K562 (cell line): ENCODE results near the gene IFNA14. TPM values are rescaled to one million over a fixed set of nuclear protein-coding genes. Genes with fewer than 3 reads are reported as not detected.

ENCODE experiments used
- ATAC-seq: fragments of 200-7000 bp; cut with Tn5 transposase; 3 replicates; pipeline ENCODE4 v1.9.1; 2020; ENCODE audit warnings: moderate library complexity
- BruUV-seq: library from RNA; stranded (reverse); fragments of 400-500 nt; replicated peaks from 2 replicates; lab custom pipeline; 2021; lab: Mats Ljungman, UMichigan
- CTCF ChIA-PET: fragments of 300-600 bp; formaldehyde crosslinking; extraction: SDS; loops from one replicate; lab custom pipeline; 2021; ENCODE audit warnings: low intra/inter-chr PET ratio; lab: Yijun Ruan, JAX
- POLR2A ChIA-PET: fragments of 300-600, 350-650 bp; sonication (Branson Sonifier 250); formaldehyde crosslinking; extraction: SDS; loops from one replicate; lab custom pipeline; 2021; ENCODE audit warnings: antibody characterized with exemption, inconsistent platforms; lab: Yijun Ruan, JAX
- DNase-seq, 4 experiments: peaks; one replicate each; pipeline versions ENCODE4 v3.0.0 to v3.0.0-alpha.2; 2011 to 2018; ENCODE audit warnings: low spot score in 3 of 4, mixed read lengths in 3 of 4; ENCODE audit errors: extremely low read depth in 1 of 4
- FAIRE-seq: peaks from 2 replicates; lab custom pipeline; 2011; peaks lifted over from hg19 to GRCh38; lab: Jason Lieb, UNC
- H2AFZ ChIP-seq: 2 replicates; pipeline ENCODE4 v1.6.0; 2011; ENCODE audit warnings: low read depth, low read length, control low read depth, inconsistent platforms
- H3K27ac ChIP-seq: fragments of 200-600 bp; 3 replicates; pipeline ENCODE4 v1.8.0; 2011; ENCODE audit warnings: low read depth, mild to moderate bottlenecking, control low read depth, inconsistent platforms, low read length, moderate library complexity, mixed read lengths; ENCODE audit errors: extremely low read depth
- H3K27me3 ChIP-seq, 2 experiments: fragments of 300-600 bp in 1 of 2; 2 replicates in 1 of 2; 3 replicates in 1 of 2; pipeline versions ENCODE4 v1.6.0 to v1.8.0; 2011; ENCODE audit warnings: inconsistent platforms in 2 of 2, low read length in 2 of 2, mild to moderate bottlenecking in 1 of 2, mixed read lengths in 1 of 2, moderate library complexity in 1 of 2; ENCODE audit not compliant: control insufficient read depth in 2 of 2, insufficient read depth in 2 of 2
- H3K36me3 ChIP-seq: fragments of 300-600 bp; 3 replicates; pipeline ENCODE4 v1.8.0; 2011; ENCODE audit warnings: mild to moderate bottlenecking, low read length, inconsistent platforms; ENCODE audit not compliant: control insufficient read depth, insufficient read depth
- H3K4me1 ChIP-seq, 2 experiments: fragments of 200-600 bp in 1 of 2; replicated peaks in 1 of 2; 2 replicates in 1 of 2; 3 replicates in 1 of 2; pipeline versions ENCODE4 v1.5.1 to v1.8.0; 2011; ENCODE audit warnings: inconsistent platforms in 2 of 2, low read length in 2 of 2, mild to moderate bottlenecking in 1 of 2, mixed read lengths in 1 of 2, moderate library complexity in 1 of 2; ENCODE audit not compliant: control insufficient read depth in 2 of 2, insufficient read depth in 2 of 2
- H3K4me2 ChIP-seq: 2 replicates; pipeline ENCODE4 v1.6.1; 2011; ENCODE audit warnings: low read length, control low read depth, inconsistent platforms, mixed read lengths; ENCODE audit not compliant: insufficient read depth
- H3K4me3 ChIP-seq: fragments of 200-600 bp; sonication (generic), shearing (Covaris generic); 2 replicates; pipeline ENCODE4 v1.5.1; 2016; ENCODE audit warnings: control low read depth, inconsistent platforms
- H3K79me2 ChIP-seq: fragments of 200-600 bp; 3 replicates; pipeline ENCODE4 v1.8.0; 2011; ENCODE audit warnings: low read length, inconsistent platforms; ENCODE audit not compliant: control insufficient read depth, insufficient read depth
- H3K9ac ChIP-seq, 2 experiments: 2 replicates each; pipeline versions ENCODE4 v1.6.0 to v1.6.1; 2011; ENCODE audit warnings: low read depth in 2 of 2, low read length in 2 of 2, control low read depth in 1 of 2, inconsistent platforms in 1 of 2, mild to moderate bottlenecking in 1 of 2, mixed read lengths in 1 of 2; ENCODE audit not compliant: insufficient read depth in 1 of 2
- H3K9me1 ChIP-seq: one replicate; pipeline ENCODE4 v1.6.0; 2011; ENCODE audit warnings: inconsistent platforms, mild to moderate bottlenecking, low read length, moderate library complexity; ENCODE audit not compliant: control insufficient read depth, insufficient read depth
- H3K9me3 ChIP-seq: replicated peaks from 2 replicates; pipeline ENCODE4 v1.5.1; 2011; ENCODE audit warnings: low read depth, low read length, inconsistent platforms; ENCODE audit not compliant: control insufficient read depth, insufficient read depth
- H4K20me1 ChIP-seq: replicated peaks from 2 replicates; pipeline ENCODE4 v1.6.1; 2011; ENCODE audit warnings: low read length, inconsistent platforms, mixed read lengths; ENCODE audit not compliant: control insufficient read depth, insufficient read depth
- BRF1 ChIP-seq: IDR thresholded peaks from 3 replicates; pipeline ENCODE4 v1.6.1; 2011; ENCODE audit warnings: borderline replicate concordance, mild to moderate bottlenecking; ENCODE audit not compliant: insufficient read length; ENCODE audit errors: extremely low read depth
- CTBP1 ChIP-seq: fragments of 450-650 bp; IDR thresholded peaks from 2 replicates; pipeline ENCODE4 v1.6.1; 2016; ENCODE audit warnings: borderline replicate concordance
- GABPA ChIP-seq: fragments of 200-800 bp; sonication (Bioruptor generic); conservative IDR thresholded peaks from 2 replicates; pipeline ENCODE4 v1.6.1; 2016; ENCODE audit warnings: low read depth, missing genetic modification characterization, missing compliant biosample characterization
- HDGF ChIP-seq: fragments of 450-650 bp; IDR thresholded peaks from 2 replicates; pipeline ENCODE4 v1.6.1; 2016
- JUNB ChIP-seq: fragments of 450-650 bp; formaldehyde crosslinking; conservative IDR thresholded peaks from 2 replicates; pipeline ENCODE4 v1.4.0; 2020; ENCODE audit warnings: mild to moderate bottlenecking
- NCOA6 ChIP-seq: fragments of 450-650 bp; IDR thresholded peaks from 2 replicates; pipeline ENCODE4 v1.6.1; 2017; ENCODE audit warnings: mild to moderate bottlenecking
- NR4A1 ChIP-seq, 2 experiments: fragments of 250-450 bp in 1 of 2; fragments of 450-650 bp in 1 of 2; sonication (Bioruptor Pico) in 1 of 2; IDR thresholded peaks; 2 replicates each; pipeline versions ENCODE4 v1.4.0 to v1.6.1; 2016 to 2020; ENCODE audit warnings: mild to moderate bottlenecking in 2 of 2, missing compliant biosample characterization in 1 of 2, missing genetic modification characterization in 1 of 2, moderate library complexity in 1 of 2
- POLR2G ChIP-seq: fragments of 200-400 bp; formaldehyde crosslinking; IDR thresholded peaks from 2 replicates; pipeline ENCODE4 v1.6.1; 2017; ENCODE audit warnings: low read depth, mild to moderate bottlenecking, antibody characterized with exemption, low read length, moderate library complexity
- PRPF4 ChIP-seq: fragments of 200-400 bp; formaldehyde crosslinking; IDR thresholded peaks from one replicate; pipeline ENCODE4 v1.6.1; 2017; ENCODE audit warnings: low read length, low read depth, mild to moderate bottlenecking; ENCODE audit not compliant: insufficient read depth, poor library complexity, severe bottlenecking
- SMARCA5 ChIP-seq: fragments of 450-650 bp; IDR thresholded peaks from 2 replicates; pipeline ENCODE4 v1.6.1; 2016
- SMARCE1 ChIP-seq: fragments of 450-650 bp; IDR thresholded peaks from 2 replicates; pipeline ENCODE4 v1.7.1; 2016; ENCODE audit warnings: mild to moderate bottlenecking
- YBX1 ChIP-seq: fragments of 450-650 bp; IDR thresholded peaks from 2 replicates; pipeline ENCODE4 v1.7.1; 2016; ENCODE audit warnings: mild to moderate bottlenecking
- ZBTB33 ChIP-seq: sonication (generic); formaldehyde crosslinking; IDR thresholded peaks from 2 replicates; pipeline ENCODE4 v1.8.1; 2023; ENCODE audit warnings: mild to moderate bottlenecking, missing genetic modification reagents
- ZNF274 ChIP-seq: IDR thresholded peaks from 2 replicates; pipeline ENCODE4 v1.6.1; 2011; ENCODE audit warnings: low read depth, mild to moderate bottlenecking, low read length, moderate library complexity, borderline replicate concordance
- ZNF282 ChIP-seq: sonication (generic); formaldehyde crosslinking; IDR thresholded peaks from 2 replicates; pipeline ENCODE4 v1.8.1; 2023; ENCODE audit warnings: missing genetic modification reagents
- ZNF561 ChIP-seq: fragments of 450-650 bp; formaldehyde crosslinking; conservative IDR thresholded peaks from 2 replicates; pipeline ENCODE4 v1.4.0; 2020; ENCODE audit warnings: mild to moderate bottlenecking, moderate library complexity
- WGBS: fragments of 100-300 bp; shearing (Covaris generic); methylation state at CpG from one replicate; pipeline ENCODE4 v1.1.6; 2016; ENCODE audit warnings: low coverage, mixed read lengths; ENCODE audit not compliant: insufficient coverage; ENCODE audit errors: missing lambda C conversion rate; 5-methylcytosine and 5-hydroxymethylcytosine counted together
- in situ Hi-C: fragments of 300-500 bp; cut with MboI; formaldehyde crosslinking; loops from 4 replicates; pipeline ENCODE4 v1.15.0; 2018; ENCODE audit warnings: inconsistent platforms, mixed read lengths
- intact Hi-C: fragments of 100-400 bp; cut with micrococcal nuclease; formaldehyde crosslinking; loops from 2 replicates; pipeline ENCODE4 v1.14.2; 2022
- polyA plus RNA-seq, 8 experiments: library from polyadenylated mRNA; depleted of rRNA in 4 of 8; stranded (reverse) in 5 of 8; unstranded in 3 of 8; fragments of >200 nt; fragmentation: Nextera tagmentation in 2 of 8; fragmentation: Illumina TruSeq in 1 of 8; extraction: Ambion mirVana in 2 of 8; extraction: Trizol in 1 of 8; gene quantifications; 2 replicates each; pipeline versions ENCODE4 v1.2.1 to v1.2.3, GENCODE V29; 2011 to 2014; ENCODE audit warnings: inconsistent platforms in 1 of 8, missing spikeins in 1 of 8
- total RNA-seq, 7 experiments: library from RNA; depleted of rRNA in 6 of 7; stranded (reverse); fragments of >200 nt in 6 of 7; fragmentation: Illumina TruSeq in 2 of 7; extraction: Trizol in 2 of 7; gene quantifications; 2 replicates each; pipeline versions ENCODE4 v1.2.1 to v1.2.3, GENCODE V29; 2011 to 2021; ENCODE audit warnings: low replicate concordance in 1 of 7

IFNA14 gene
- total and polyA plus RNA-seq, 9 of the 15 experiments (the other 6 are each of a cell fraction or from before 2014, with no cell fraction given), result not detected

- no peak for TF ChIP-seq GABPA (tag)
- no peak for TF ChIP-seq POLR2G
These were observed 13.1 kb upstream of the IFNA14 start (continued) for GRCh38 chr9:21252721-21253547.

- Histone ChIP-seq H3K79me2 (no peaks in the 10 kb centered on the region), H3K27me3 (no peaks in the 10 kb centered on the region), H3K4me2 (no peak overlapping the region), H3K36me3 (no peaks in the 10 kb centered on the region), H3K4me3 (no peak overlapping the region), H3K27ac (no peak overlapping the region), H2AFZ (no peak overlapping the region), H3K9me3 (no peaks in the 10 kb centered on the region)
- no TSS peak for BruUV-seq
- FAIRE-seq (no peak), DNase-seq (no peak), ATAC-seq (no peak)
- intact Hi-C loops (no loop called here), in situ Hi-C loops (no loop called here)
- ChIA-PET POLR2A (no interaction called here), CTCF (no interaction called here)
- no CpG with 5 or more reads among the region's 4 CpGs for WGBS
- TF ChIP-seq BRF1 (no peak), PRPF4 (no peak), YBX1 (no peak), HDGF (no peak), ZNF274 (no peak), NCOA6 (no peak), ZNF282 (CRISPR knock-in tag) (no peak), CTBP1 (no peak), ZBTB33 (no peak), JUNB (CRISPR knock-in tag) (no peak), ZNF561 (CRISPR knock-in tag) (no peak), NR4A1 (CRISPR knock-in tag; IDR thresholded peaks at IDR 0.05) (no peak), NR4A1 (tag; IDR thresholded peaks at IDR 0.05) (no peak), SMARCE1 (no peak), SMARCA5 (no peak)
- TF ChIP-seq, all 486 proteins: peak for 0
- Histone ChIP-seq H4K20me1 (no peaks in the 10 kb centered on the region), H3K9ac (no peak overlapping the region), H3K4me1 (no peaks in the 10 kb centered on the region), H3K9me1 (no peaks in the 10 kb centered on the region)
These were observed 11.8 kb upstream of the IFNA14 start for GRCh38 chr9:21251638-21252037.
